Upper lobe of right lung (tissue), 1 donor: ENCODE results near the gene ANTXR2. TPM values are rescaled to one million over a fixed set of nuclear protein-coding genes. Genes with fewer than 3 reads are reported as not detected.

Experiments used
- ATAC-seq: fragments of 200-7000 bp; cut with Tn5 transposase; one replicate; pipeline ENCODE4 v1.9.1; 2020; ENCODE audit warnings: mild to moderate bottlenecking, moderate library complexity
- DNase-seq: peaks from one replicate; pipeline ENCODE4 v3.0.0-alpha.2; 2020
- H3K27ac ChIP-seq: fragments of 200-600 bp; one replicate; pipeline ENCODE4 v1.8.0; 2022
- H3K27me3 ChIP-seq: fragments of 200-600 bp; one replicate; pipeline ENCODE4 v1.8.0; 2022; ENCODE audit warnings: mild to moderate bottlenecking
- H3K36me3 ChIP-seq: fragments of 200-600 bp; one replicate; pipeline ENCODE4 v1.8.0; 2022
- H3K4me1 ChIP-seq: fragments of 200-600 bp; one replicate; pipeline ENCODE4 v1.8.0; 2022
- H3K4me3 ChIP-seq: fragments of 200-600 bp; one replicate; pipeline ENCODE4 v1.8.0; 2022; ENCODE audit warnings: mild to moderate bottlenecking
- H3K9me3 ChIP-seq: fragments of 200-600 bp; one replicate; pipeline ENCODE4 v1.8.0; 2022
- CTCF ChIP-seq: fragments of 200-600 bp; IDR thresholded peaks from one replicate; pipeline ENCODE4 v1.8.0; 2022; ENCODE audit warnings: antibody characterized with exemption
- intact Hi-C: fragments of 100-400 bp; cut with DNase I; formaldehyde crosslinking; loops from one replicate; pipeline ENCODE4 v1.11.0; 2022
- total RNA-seq: library from RNA; stranded (reverse); fragmentation: NEBNext Ultra II Directional; extraction: Animal tissue kit (Norgen Biotek cat#: 25700); gene quantifications from one replicate; pipeline ENCODE4 v1.2.1, GENCODE V29; 2021
- donor health status: DM: no; HTN: yes; CAD: no; lungs with severe emphysema.

The ANTXR2 gene
- total RNA-seq, 1 donor from 2014 or later, result 67.4 TPM

- no peak for DNase-seq
- Histone ChIP-seq H3K4me1 (no peaks in the 10 kb centered on the region), H3K36me3 (no peaks in the 10 kb centered on the region), H3K9me3 (no peaks in the 10 kb centered on the region), H3K27me3 (no peaks in the 10 kb centered on the region), H3K27ac (no peak overlapping the region), H3K4me3 (no peak overlapping the region)
- ATAC-seq, result no peak
- intact Hi-C loops, result no loop called here
- no peak for TF ChIP-seq CTCF
Measured at GRCh38 chr4:79869597-79870237, 203.3 kb downstream of the ANTXR2 start.

- intact Hi-C loops, result no loop called here
- Histone ChIP-seq H3K9me3 (no peaks in the 10 kb centered on the region), H3K36me3 (no peaks in the 10 kb centered on the region), H3K27me3 (no peaks in the 10 kb centered on the region), H3K4me1 (no peaks in the 10 kb centered on the region), H3K4me3 (no peak overlapping the region), H3K27ac (no peak overlapping the region)
- TF ChIP-seq CTCF, result no peak
- no peak for ATAC-seq
- DNase-seq, result no peak
Measured at GRCh38 chr4:79865201-79865597, 207.8 kb downstream of the ANTXR2 start.

- Histone ChIP-seq H3K36me3 (no peaks in the 10 kb centered on the region), H3K27ac (no peak overlapping the region), H3K9me3 (no peaks in the 10 kb centered on the region), H3K4me1 (no peaks in the 10 kb centered on the region), H3K4me3 (no peak overlapping the region), H3K27me3 (no peaks in the 10 kb centered on the region)
- intact Hi-C loops, result no loop called here
- TF ChIP-seq CTCF, result no peak
- ATAC-seq (no peak), DNase-seq (no peak)
Measured at GRCh38 chr4:79864500-79865200, 208.4 kb downstream of the ANTXR2 start.

- no peak overlapping the region for H3K4me3 ChIP-seq
- no peak for ATAC-seq
- H3K27ac ChIP-seq, result no peak overlapping the region
- DNase-seq, result no peak
- no peaks in the 10 kb centered on the region for H3K9me3 ChIP-seq
- H3K36me3 ChIP-seq, result no peaks in the 10 kb centered on the region
- no peak for TF ChIP-seq CTCF
- no peaks in the 10 kb centered on the region for H3K4me1 ChIP-seq
- H3K27me3 ChIP-seq, result no peaks in the 10 kb centered on the region
- intact Hi-C loops, result no loop called here
Measured at GRCh38 chr4:79863333-79863732, 209.7 kb downstream of the ANTXR2 start.

GRCh38 chr4:79862821-79863220 is 210.2 kb downstream of the ANTXR2 start:
- H3K27ac ChIP-seq, result no peak overlapping the region
- H3K9me3 ChIP-seq, result no peaks in the 10 kb centered on the region
- no peak overlapping the region for H3K4me3 ChIP-seq
- no peaks in the 10 kb centered on the region for H3K36me3 ChIP-seq
- intact Hi-C loops, result no loop called here
- ATAC-seq (no peak), DNase-seq (no peak)
- H3K4me1 ChIP-seq, result no peaks in the 10 kb centered on the region
- TF ChIP-seq CTCF, result no peak
- H3K27me3 ChIP-seq, result no peaks in the 10 kb centered on the region
